NCI-H510A (cell line): ENCODE data around the gene INPP5A.
"Not testable (repeated sequence)": the region's sequence is repeated elsewhere in the genome, so short reads cannot be mapped to it uniquely, and the experiment has no call there.

ENCODE experiments used
- DNase-seq: peaks from one replicate; lab custom pipeline; 2025; lab: John Stamatoyannopoulos, UW

Gene INPP5A

GRCh38 chr10:132550366-132551092, 12.9 kb downstream of the INPP5A start:
- DNase-seq: no peak

- no peak for DNase-seq
Observed at GRCh38 chr10:132551093-132551807, 13.7 kb downstream of the INPP5A start.

- no peak for DNase-seq
Observed at GRCh38 chr10:132551808-132552130, 14.2 kb downstream of the INPP5A start.

DNA sequence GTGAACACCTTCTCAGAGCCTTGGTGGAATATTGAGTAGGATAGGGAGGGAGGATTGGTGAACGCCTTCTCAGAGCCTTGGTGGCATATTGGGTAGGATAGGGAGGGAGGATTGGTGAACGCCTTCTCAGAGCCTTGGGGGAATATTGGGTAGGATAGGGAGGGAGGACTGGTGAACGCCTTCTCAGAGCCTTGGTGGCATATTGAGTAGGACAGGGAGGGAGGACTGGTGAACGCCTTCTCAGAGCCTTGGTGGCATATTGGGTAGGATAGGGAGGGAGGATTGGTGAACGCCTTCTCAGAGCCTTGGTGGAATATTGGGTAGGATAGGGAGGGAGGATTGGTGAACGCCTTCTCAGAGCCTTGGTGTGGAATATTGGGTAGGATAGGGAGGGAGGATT, 15.0 kb downstream of the INPP5A start:
- not testable (repeated sequence) for DNase-seq

DNA sequence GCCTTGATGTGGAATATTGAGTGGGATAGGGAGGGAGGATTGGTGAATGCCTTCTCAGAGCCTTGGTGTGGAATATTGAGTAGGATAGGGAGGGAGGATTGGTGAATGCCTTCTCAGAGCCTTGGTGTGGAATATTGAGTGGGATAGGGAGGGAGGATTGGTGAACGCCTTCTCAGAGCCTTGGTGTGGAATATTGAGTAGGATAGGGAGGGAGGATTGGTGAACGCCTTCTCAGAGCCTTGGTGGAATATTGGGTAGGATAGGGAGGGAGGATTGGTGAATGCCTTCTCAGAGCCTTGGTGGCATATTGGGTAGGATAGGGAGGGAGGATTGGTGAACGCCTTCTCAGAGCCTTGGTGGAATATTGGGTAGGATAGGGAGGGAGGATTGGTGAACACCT, 16.0 kb downstream of the INPP5A start:
- DNase-seq: not testable (repeated sequence)

- DNase-seq: no peak
Observed at GRCh38 chr10:132554053-132554990, 16.7 kb downstream of the INPP5A start.

DNA sequence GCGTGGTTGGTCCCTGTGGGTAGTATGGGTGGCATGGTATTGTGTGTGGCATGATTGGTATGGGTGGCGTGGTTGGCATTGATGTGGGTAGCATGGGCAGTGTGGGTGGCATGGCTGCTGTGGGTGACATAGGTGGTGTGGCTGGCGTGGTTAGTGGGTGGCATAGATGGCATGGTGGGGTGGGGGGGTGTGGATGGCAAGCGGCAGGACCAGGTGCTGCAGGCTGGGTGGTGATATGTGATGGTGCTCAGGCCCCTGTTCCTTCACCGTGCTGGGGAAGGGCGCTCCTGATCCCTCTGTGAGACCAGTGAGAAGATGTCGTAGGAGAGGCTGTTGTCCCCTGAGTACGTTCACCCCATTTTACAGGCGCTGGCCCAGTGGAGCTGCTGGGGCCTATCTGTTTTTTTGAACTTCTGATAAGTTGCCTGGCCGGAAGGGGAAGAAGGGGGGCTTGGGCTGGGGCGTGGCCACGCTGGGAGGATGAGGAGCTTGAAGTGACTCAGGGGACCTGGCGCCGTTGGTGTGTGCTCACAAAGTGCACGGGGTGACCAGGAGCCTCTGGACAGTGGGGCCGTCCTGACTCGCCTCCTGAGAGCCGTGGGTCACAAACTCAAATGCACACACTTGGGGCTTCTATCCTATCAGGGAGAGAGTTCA, 17.5 kb downstream of the INPP5A start:
- no peak for DNase-seq

DNA sequence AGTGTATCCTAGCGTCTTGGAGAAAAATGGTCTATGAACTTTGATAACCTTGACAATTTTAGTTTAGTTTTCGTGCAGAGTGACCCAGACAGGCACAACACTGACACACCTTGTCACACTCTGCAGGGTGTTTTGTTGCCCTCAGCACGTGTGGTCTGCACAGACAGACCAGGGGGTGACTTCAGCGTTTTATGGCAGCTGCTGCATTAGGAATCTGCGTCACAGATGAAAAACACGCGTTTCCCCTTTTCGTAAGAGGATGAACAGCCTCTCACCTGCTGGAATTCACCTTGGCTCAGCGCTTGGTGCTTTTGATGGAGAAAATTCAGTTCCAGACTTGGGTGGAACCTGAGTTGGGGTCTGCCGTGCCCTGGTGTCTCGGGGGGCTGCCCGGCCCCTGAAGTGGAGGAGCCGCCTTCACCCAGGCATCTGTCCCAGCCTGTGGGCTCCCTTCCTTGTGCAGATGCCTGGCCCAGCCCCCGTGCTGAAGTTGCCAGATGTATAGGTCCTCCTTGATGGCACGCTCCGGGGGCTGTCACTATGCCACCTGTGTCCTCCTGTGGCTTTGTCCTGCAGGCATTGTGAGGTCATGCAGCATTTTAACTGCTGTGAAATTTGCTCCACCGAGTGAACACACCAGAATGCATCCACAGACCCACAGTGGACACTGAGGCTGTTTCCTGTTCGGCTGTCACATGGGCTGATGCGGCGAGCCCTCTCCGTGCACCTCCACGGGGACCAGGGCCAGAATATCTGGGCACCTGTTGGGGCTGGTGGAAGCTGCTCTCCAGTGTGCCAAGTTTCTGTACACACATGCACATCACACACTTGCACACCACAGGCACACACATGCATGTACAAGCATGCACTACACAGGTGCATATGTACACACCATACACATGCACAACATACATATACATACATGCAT, 18.3 kb downstream of the INPP5A start:
- no peak for DNase-seq

- DNase-seq: no peak
Observed at GRCh38 chr10:132556994-132557441, 19.4 kb downstream of the INPP5A start.

DNA sequence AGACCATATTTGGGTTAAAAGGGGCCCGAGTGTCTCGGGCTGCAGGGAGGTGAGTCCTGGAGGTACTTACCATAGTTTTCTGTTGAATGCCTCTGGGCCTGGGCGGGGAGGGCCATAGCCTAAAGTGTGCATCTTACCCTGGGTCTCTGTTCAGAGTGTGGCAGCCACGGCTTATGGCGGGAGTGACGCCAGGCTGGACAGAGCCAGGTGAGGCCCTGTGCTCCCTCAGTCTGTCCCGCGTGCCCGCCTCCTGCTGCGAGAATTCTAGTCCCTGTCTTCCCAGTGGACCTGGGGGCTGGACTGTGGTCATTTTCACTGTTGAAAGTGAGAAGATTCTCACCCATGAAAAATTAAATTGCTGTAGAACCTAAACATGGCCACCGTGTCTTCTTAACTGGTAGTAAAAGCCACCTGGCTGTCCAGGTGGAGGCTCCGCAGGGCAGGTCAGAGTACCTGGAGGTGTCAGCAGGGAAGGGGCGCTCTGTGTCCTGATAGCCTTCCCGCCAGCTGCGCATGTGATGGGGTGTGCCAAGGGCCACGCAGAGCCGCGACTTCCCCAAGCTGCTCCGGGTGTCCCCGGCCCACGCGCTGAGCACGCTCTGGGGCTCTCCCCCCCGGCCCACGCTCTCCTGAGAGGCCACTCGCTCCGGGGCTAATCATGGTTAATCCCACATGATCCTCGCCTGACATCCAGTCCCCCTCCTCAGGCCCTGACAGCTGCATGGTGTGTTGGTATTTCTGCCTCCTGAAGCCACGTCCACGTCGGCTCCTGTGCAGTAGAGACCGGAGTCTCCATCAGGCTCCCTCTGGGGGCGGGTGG, 20.3 kb downstream of the INPP5A start:
- DNase-seq: no peak

- no peak for DNase-seq
Observed at GRCh38 chr10:132558516-132559413, 21.2 kb downstream of the INPP5A start.

- no peak for DNase-seq
Observed at GRCh38 chr10:132559538-132559937, 22.0 kb downstream of the INPP5A start.

DNA sequence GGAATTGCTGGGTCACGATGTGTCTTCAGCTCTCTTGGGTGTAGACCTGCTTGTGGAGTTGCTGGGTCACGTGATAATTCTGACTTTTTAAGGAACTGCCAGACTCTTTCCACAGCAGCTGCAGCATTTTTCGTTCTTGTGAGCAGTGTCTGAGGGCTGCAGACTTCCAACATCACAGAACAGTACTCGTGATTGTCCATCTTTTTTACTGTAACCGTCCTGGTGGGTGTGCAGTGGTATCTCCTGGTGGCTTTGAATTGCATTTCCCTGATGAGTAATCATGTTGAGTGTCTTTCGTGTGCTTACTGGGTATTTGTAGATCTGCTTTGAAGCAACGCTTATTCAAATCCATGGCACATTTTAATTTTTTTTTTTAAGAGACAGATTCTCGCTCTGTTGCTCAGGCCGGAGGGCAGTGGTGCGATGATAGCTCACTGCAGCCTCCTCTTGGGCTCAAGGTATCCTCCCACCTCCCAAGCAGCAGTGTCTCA, 22.7 kb downstream of the INPP5A start:
- DNase-seq: no peak

DNA sequence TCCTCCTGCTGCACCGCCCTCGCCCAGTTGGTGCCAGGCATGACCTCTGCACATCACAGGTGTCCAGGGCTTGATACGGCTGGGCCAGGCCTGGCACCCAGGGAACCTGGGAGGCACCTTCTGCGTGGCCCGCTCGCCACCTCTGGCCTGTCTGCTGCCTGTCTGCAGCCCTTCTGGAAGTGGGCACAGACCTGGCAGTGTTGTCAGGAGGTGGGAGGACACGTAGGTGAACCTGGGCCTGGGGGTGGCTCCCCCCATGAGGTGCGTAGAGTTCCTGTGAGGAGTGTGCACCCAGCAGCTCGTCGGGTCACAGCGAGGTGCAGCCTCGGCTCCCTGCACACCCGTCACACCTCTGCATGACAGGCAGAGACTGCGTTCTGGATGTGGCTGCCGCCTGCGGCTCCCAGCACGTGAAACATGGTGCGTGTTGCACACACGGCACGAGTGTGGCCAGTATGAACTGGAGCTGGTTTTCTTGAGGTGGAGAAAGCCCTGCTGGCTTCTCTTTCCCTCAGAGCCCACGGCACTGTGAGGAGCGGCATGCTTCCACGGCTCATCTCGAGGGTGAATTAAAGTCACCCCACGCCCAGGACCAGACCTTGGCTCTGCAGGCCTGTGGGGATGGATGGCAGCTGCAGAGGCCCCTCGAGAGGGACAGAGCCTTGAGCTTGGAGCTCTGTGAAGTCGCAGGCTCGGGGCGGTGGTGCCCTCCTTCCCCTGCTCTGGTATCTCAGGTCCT, 24.8 kb downstream of the INPP5A start:
- DNase-seq: no peak

DNA sequence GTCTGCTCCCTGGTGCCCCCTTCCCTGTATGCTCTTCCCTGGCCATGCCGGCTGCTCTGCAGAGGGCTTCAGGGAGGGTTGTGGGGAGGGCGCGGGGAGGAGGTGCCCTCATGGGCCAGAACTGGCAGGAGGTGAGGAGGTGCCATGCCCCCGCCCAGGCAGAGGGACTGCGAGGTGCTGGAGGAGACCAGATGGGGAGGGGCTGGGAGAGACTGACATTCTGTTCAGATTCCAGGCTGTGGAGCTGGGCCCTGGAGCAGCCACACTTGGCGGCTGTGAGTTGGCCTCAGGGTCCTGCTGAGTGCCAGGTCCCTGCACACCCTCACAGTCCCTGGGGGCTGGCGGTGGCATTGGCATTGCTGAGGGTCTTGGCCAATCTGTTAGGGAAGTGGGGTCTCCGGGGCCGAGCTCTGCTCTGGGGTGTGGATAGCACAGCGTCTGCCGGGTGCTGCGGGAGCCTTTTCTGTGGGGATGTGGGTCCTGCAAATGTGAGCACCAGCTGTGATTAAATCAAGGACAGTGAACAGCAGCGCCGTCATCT, 25.4 kb downstream of the INPP5A start:
- no peak for DNase-seq

DNA sequence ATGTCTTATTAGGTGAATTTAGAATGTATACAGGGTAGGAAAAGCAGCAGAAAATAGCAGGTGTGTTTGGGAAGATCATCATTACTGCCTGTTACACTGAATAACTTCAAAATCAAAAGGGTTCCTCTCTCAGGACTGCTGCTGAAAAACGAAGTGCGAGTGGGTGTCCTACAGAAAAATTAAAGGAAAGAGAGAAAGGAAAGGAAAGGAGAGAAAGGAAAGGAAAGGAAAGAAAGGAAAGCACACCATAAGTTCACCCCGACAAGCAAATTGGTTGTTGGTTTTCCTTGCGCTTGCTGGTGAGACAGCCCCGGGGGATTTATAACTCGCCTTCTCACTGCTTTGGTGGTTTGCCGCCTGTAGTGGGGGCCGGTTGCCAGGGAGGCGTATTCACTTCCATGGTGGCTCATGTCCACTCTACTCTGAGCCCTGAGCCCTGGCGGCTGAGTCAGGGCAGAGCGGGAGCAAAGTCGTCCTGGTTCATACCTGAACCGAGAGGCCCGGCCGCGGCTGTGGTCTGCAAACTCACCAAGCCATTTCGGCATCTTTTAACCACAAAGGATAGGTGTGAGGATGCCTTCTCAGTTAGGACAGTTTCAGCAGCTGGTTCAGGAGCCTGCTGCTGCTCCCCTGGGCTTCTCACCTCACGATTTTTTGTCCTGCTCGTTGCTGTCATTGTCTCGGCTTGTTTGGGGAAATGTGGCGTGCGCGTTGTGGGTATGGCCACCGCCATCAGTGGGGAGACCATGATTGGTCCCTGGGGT, 26.1 kb downstream of the INPP5A start:
- no peak for DNase-seq

- no peak for DNase-seq
Observed at GRCh38 chr10:132564249-132564605, 26.6 kb downstream of the INPP5A start.
